HCT116 (cell line): ENCODE data around the gene ARMH4. TPM values are rescaled to one million over a fixed set of nuclear protein-coding genes. Genes with fewer than 3 reads are reported as not detected.

Source experiments
- ATAC-seq: fragments of 200-7000 bp; cut with Tn5 transposase; 2 replicates; pipeline ENCODE4 v1.9.1; 2020; ENCODE audit warnings: mild to moderate bottlenecking, moderate library complexity
- BruUV-seq: library from RNA; stranded (reverse); fragments of 400-500 nt; replicated peaks from 2 replicates; lab custom pipeline; 2021; lab: Mats Ljungman, UMichigan
- CTCF ChIA-PET: fragments of 300-600 bp; sonication (Branson Sonifier 250); formaldehyde crosslinking; loops from one replicate; lab custom pipeline; 2021; ENCODE audit warnings: antibody characterized with exemption; lab: Charles Lee
- POLR2A ChIA-PET: fragments of 300-600, 350-600 bp; sonication (Branson Sonifier 250); formaldehyde crosslinking; loops from one replicate; lab custom pipeline; 2021; ENCODE audit warnings: antibody characterized with exemption; lab: Charles Lee
- RAD21 ChIA-PET, 2 experiments: fragments of 300-600 bp; sonication (Branson Sonifier 250); formaldehyde crosslinking; loops; one replicate each; lab custom pipeline; 2023; ENCODE audit warnings: low total read pairs in 2 of 2; ENCODE audit not compliant: uncharacterized antibody in 2 of 2, unreplicated experiment in 2 of 2, low non-redundant PET in 1 of 2; lab: Charles Lee
- DNase-seq: peaks from one replicate; pipeline ENCODE4 v3.0.0-alpha.2; 2010; ENCODE audit warnings: low read depth, low spot score
- H2AFZ ChIP-seq: fragments of 200-600 bp; shearing (Covaris generic), sonication (generic); 2 replicates; pipeline ENCODE4 v1.6.1; 2017; ENCODE audit warnings: low read depth, mixed run types, mixed read lengths, antibody characterized with exemption, low read length; ENCODE audit not compliant: poor library complexity, severe bottlenecking
- H3K27ac ChIP-seq: 2 replicates; pipeline ENCODE4 v1.5.1; 2012; ENCODE audit warnings: low read depth, low read length
- H3K27me3 ChIP-seq: fragments of 200-600 bp; sonication (generic); 2 replicates; pipeline ENCODE4 v1.6.1; 2016; ENCODE audit warnings: mixed run types, low read length, mixed read lengths; ENCODE audit not compliant: insufficient read depth
- H3K36me3 ChIP-seq, 2 experiments: fragments of 200-500 bp in 1 of 2; fragments of 200-600 bp in 1 of 2; sonication (Bioruptor generic) in 1 of 2; sonication (generic) in 1 of 2; 2 replicates each; pipeline versions ENCODE4 v1.5.1 to v1.6.1; 2014 to 2016; ENCODE audit warnings: low read length in 2 of 2, inconsistent platforms in 1 of 2, mixed read lengths in 1 of 2, mixed run types in 1 of 2; ENCODE audit not compliant: insufficient read depth in 2 of 2, control insufficient read depth in 1 of 2
- H3K4me1 ChIP-seq, 2 experiments: fragments of 200-600 bp in 1 of 2; sonication (generic) in 1 of 2; 2 replicates each; pipeline versions ENCODE4 v1.5.1 to v1.6.1; 2012 to 2017; ENCODE audit warnings: low read length in 2 of 2, inconsistent platforms in 1 of 2, mild to moderate bottlenecking in 1 of 2, mixed read lengths in 1 of 2, mixed run types in 1 of 2, moderate library complexity in 1 of 2; ENCODE audit not compliant: insufficient read depth in 2 of 2, control insufficient read depth in 1 of 2
- H3K4me2 ChIP-seq: fragments of 200-600 bp; sonication (generic); 2 replicates; pipeline ENCODE4 v1.6.1; 2017; ENCODE audit warnings: mixed run types, low read length, mixed read lengths
- H3K4me3 ChIP-seq, 2 experiments: fragments of 200-600 bp in 1 of 2; sonication (generic) in 1 of 2; replicated peaks in 1 of 2; 2 replicates each; pipeline ENCODE4 v1.5.1; 2011 to 2016; ENCODE audit warnings: low read length in 2 of 2, control low read depth in 1 of 2, low read depth in 1 of 2, mild to moderate bottlenecking in 1 of 2, mixed read lengths in 1 of 2, mixed run types in 1 of 2
- H3K79me2 ChIP-seq: fragments of 200-600 bp; sonication (generic); 2 replicates; pipeline ENCODE4 v1.6.1; 2017; ENCODE audit warnings: mild to moderate bottlenecking, mixed run types, low read length, moderate library complexity, mixed read lengths; ENCODE audit not compliant: insufficient read depth
- H3K9ac ChIP-seq: fragments of 200-600 bp; sonication (generic); 2 replicates; pipeline ENCODE4 v1.6.1; 2016; ENCODE audit warnings: low read length, mixed read lengths
- H3K9me2 ChIP-seq: fragments of 200-600 bp; sonication (generic), shearing (Covaris generic); 2 replicates; pipeline ENCODE4 v1.6.1; 2017; ENCODE audit warnings: mixed run types, mild to moderate bottlenecking, moderate library complexity; ENCODE audit not compliant: insufficient read depth
- H3K9me3 ChIP-seq, 2 experiments: fragments of 200-500 bp in 1 of 2; fragments of 200-600 bp in 1 of 2; sonication (Bioruptor generic) in 1 of 2; sonication (generic) in 1 of 2; 2 replicates each; pipeline ENCODE4 v1.6.1; 2014 to 2017; ENCODE audit warnings: low read length in 2 of 2, mixed read lengths in 2 of 2, inconsistent platforms in 1 of 2, low read depth in 1 of 2, mild to moderate bottlenecking in 1 of 2, mixed run types in 1 of 2, moderate library complexity in 1 of 2; ENCODE audit not compliant: control insufficient read depth in 1 of 2, insufficient read depth in 1 of 2
- H4K20me1 ChIP-seq: fragments of 200-600 bp; sonication (generic), shearing (Covaris generic); 2 replicates; pipeline ENCODE4 v1.6.1; 2017; ENCODE audit warnings: mixed run types, mild to moderate bottlenecking, moderate library complexity; ENCODE audit not compliant: insufficient read depth
- ATF3 ChIP-seq: IDR thresholded peaks from 2 replicates; pipeline ENCODE4 v1.6.1; 2012
- CBX3 ChIP-seq: IDR thresholded peaks from 2 replicates; pipeline ENCODE4 v1.6.1; 2012; ENCODE audit warnings: low read depth
- CEBPB ChIP-seq: IDR thresholded peaks from 2 replicates; pipeline ENCODE4 v1.6.1; 2012; ENCODE audit warnings: low read depth
- CTCF ChIP-seq, 3 experiments: fragments of 200-600 bp in 1 of 3; sonication (generic) in 1 of 3; IDR thresholded peaks in 2 of 3; conservative IDR thresholded peaks in 1 of 3; 2 replicates each; pipeline ENCODE4 v1.5.1; 2012 to 2017; ENCODE audit warnings: low read depth in 2 of 3, low read length in 2 of 3, antibody characterized with exemption in 1 of 3, borderline replicate concordance in 1 of 3, control low read depth in 1 of 3, mild to moderate bottlenecking in 1 of 3, mixed read lengths in 1 of 3, mixed run types in 1 of 3, moderate library complexity in 1 of 3; ENCODE audit not compliant: insufficient read depth in 1 of 3
- EGR1 ChIP-seq: IDR thresholded peaks from 2 replicates; pipeline ENCODE4 v1.6.1; 2012; ENCODE audit warnings: low read depth
- EZH2 ChIP-seq: fragments of 200-600 bp; sonication (generic); IDR thresholded peaks from 2 replicates; pipeline ENCODE4 v1.6.1; 2017; ENCODE audit warnings: antibody characterized with exemption, mixed run types
- EZH2phosphoT487 ChIP-seq: fragments of 200-600 bp; IDR thresholded peaks from 2 replicates; pipeline ENCODE4 v1.6.1; 2018; ENCODE audit warnings: antibody characterized with exemption, borderline replicate concordance
- FOSL1 ChIP-seq: IDR thresholded peaks from 2 replicates; pipeline ENCODE4 v1.6.1; 2012; ENCODE audit warnings: low read depth
- JUND ChIP-seq: IDR thresholded peaks from 2 replicates; pipeline ENCODE4 v1.6.1; 2012
- MAX ChIP-seq: IDR thresholded peaks from 2 replicates; pipeline ENCODE4 v1.6.1; 2012
- POLR2A ChIP-seq: IDR thresholded peaks from 2 replicates; pipeline ENCODE4 v1.7.0; 2011; ENCODE audit warnings: borderline replicate concordance; ENCODE audit not compliant: insufficient read depth, insufficient read length; ENCODE audit errors: extremely low read depth
- POLR2AphosphoS5 ChIP-seq: IDR thresholded peaks from 2 replicates; pipeline ENCODE4 v1.6.1; 2011; ENCODE audit warnings: mild to moderate bottlenecking, low read depth, low read length, moderate library complexity
- RAD21 ChIP-seq: IDR thresholded peaks from 2 replicates; pipeline ENCODE4 v1.6.1; 2012; ENCODE audit warnings: low read depth, mild to moderate bottlenecking
- REST ChIP-seq: IDR thresholded peaks from 2 replicates; pipeline ENCODE4 v1.6.1; 2012; ENCODE audit warnings: low read depth
- SP1 ChIP-seq: IDR thresholded peaks from 2 replicates; pipeline ENCODE4 v1.6.1; 2012; ENCODE audit warnings: low read depth
- SRF ChIP-seq: IDR thresholded peaks from 2 replicates; pipeline ENCODE4 v1.6.1; 2012; ENCODE audit warnings: low read depth
- YY1 ChIP-seq: IDR thresholded peaks from 2 replicates; pipeline ENCODE4 v1.6.1; 2011; ENCODE audit warnings: low read length, low read depth, moderate library complexity, mild to moderate bottlenecking; ENCODE audit not compliant: insufficient replicate concordance; ENCODE audit errors: extremely low read depth
- ZBTB33 ChIP-seq: IDR thresholded peaks from 2 replicates; pipeline ENCODE4 v1.6.1; 2011; ENCODE audit warnings: mild to moderate bottlenecking, low read length, moderate library complexity; ENCODE audit not compliant: insufficient replicate concordance; ENCODE audit errors: extremely low read depth
- ZFX ChIP-seq: fragments of 450-650 bp; IDR thresholded peaks from 2 replicates; pipeline ENCODE4 v1.6.1; 2017
- ZNF274 ChIP-seq: fragments of 200-500 bp; sonication (Bioruptor generic); IDR thresholded peaks from 2 replicates; pipeline ENCODE4 v1.6.1; 2014; ENCODE audit warnings: mild to moderate bottlenecking, low read depth, low read length, inconsistent platforms
- intact Hi-C: fragments of 100-400 bp; cut with micrococcal nuclease; formaldehyde crosslinking; loops from 2 replicates; pipeline ENCODE4 v1.10.0; 2022
- total RNA-seq: library from RNA; stranded (reverse); gene quantifications from one replicate; pipeline ENCODE4 v1.2.1, GENCODE V29; 2021; ENCODE audit not compliant: unreplicated experiment

Gene ARMH4
- total RNA-seq, 1 experiment from 2014 or later = 1.7 TPM

GRCh38 chr14:58191763-58192601 lies 40.0 kb upstream of the ARMH4 start:
- CTCF ChIA-PET = no interaction called here

More at GRCh38 chr14:58191763-58192601, 40.0 kb upstream of the ARMH4 start:
- BruUV-seq = no TSS peak
- Histone ChIP-seq H3K4me3 (no peak overlapping the region), H3K9me3 (no peaks in the 10 kb centered on the region), H3K27ac (no peak overlapping the region), H3K27me3 (no peaks in the 10 kb centered on the region), H3K79me2 (no peaks in the 10 kb centered on the region), H3K36me3 (no peaks in the 10 kb centered on the region), H3K4me2 (no peak overlapping the region), H3K9me2 (no peaks in the 10 kb centered on the region), H3K4me1 (no peaks in the 10 kb centered on the region), H3K9ac (no peak overlapping the region), H4K20me1 (no peaks in the 10 kb centered on the region), H2AFZ (no peak overlapping the region)
- no peak for DNase-seq
- intact Hi-C loops = no loop called here
- TF ChIP-seq ZNF274 (no peak), POLR2A (no peak), FOSL1 (no peak), MAX (no peak), REST (no peak), ZFX (no peak), SRF (no peak), CEBPB (no peak), ATF3 (no peak), POLR2AphosphoS5 (no peak), YY1 (no peak), JUND (no peak), CBX3 (no peak), EZH2 (no peak), SP1 (no peak), EZH2phosphoT487 (no peak), EGR1 (no peak), ZBTB33 (no peak), CTCF (IDR thresholded peaks at IDR 0.05 in 2 of 3, conservative IDR thresholded peaks at IDR 0.05 in 1 of 3; ENCODE audit: borderline replicate concordance in 1 of 3, insufficient read depth in 1 of 3, low read depth in 2 of 3, low read length in 2 of 3) (no peak), RAD21 (no peak)
- ChIA-PET RAD21 (no interaction called here), POLR2A (no interaction called here)
- ATAC-seq = no peak
